Activated B cell treated with CpG ODN at 0.5 μM for 24 hours (primary cell): ENCODE measurements around the gene LAMA5. TPM values are rescaled to one million over a fixed set of nuclear protein-coding genes. Genes with fewer than 3 reads are reported as not detected.

Experiments
- ATAC-seq: fragments of 200-7000 bp; cut with Tn5 transposase; one replicate; pipeline ENCODE4 v1.10.0; 2021; ENCODE audit warnings: low read depth, mild to moderate bottlenecking, moderate library complexity
- CTCF ChIA-PET: fragments of 350-600 bp; sonication (Branson Sonifier 250); formaldehyde crosslinking; loops from one replicate; lab custom pipeline; 2021; ENCODE audit warnings: antibody characterized with exemption; lab: Charles Lee
- POLR2A ChIA-PET: fragments of 350-600 bp; sonication (Branson Sonifier 250); formaldehyde crosslinking; loops from one replicate; lab custom pipeline; 2021; ENCODE audit warnings: antibody characterized with exemption; lab: Charles Lee
- DNase-seq: peaks from one replicate; pipeline ENCODE4 v3.0.0; 2022
- H3K27ac Mint-ChIP-seq: one replicate; pipeline ENCODE4 v1.8.0; 2020; ENCODE audit warnings: mixed read lengths
- H3K27me3 Mint-ChIP-seq: one replicate; pipeline ENCODE4 v1.8.0; 2021; ENCODE audit warnings: mixed read lengths
- H3K36me3 Mint-ChIP-seq: one replicate; pipeline ENCODE4 v1.8.0; 2021; ENCODE audit warnings: low read depth, mixed read lengths
- H3K4me1 Mint-ChIP-seq: one replicate; pipeline ENCODE4 v1.8.0; 2021; ENCODE audit warnings: mixed read lengths
- H3K4me3 Mint-ChIP-seq: one replicate; pipeline ENCODE4 v1.8.0; 2020; ENCODE audit warnings: mild to moderate bottlenecking, mixed read lengths
- H3K9me3 Mint-ChIP-seq: one replicate; pipeline ENCODE4 v1.8.0; 2020; ENCODE audit warnings: mixed read lengths
- CTCF ChIP-seq: fragments of 200-600 bp; IDR thresholded peaks from one replicate; pipeline ENCODE4 v1.8.0; 2022; ENCODE audit warnings: antibody characterized with exemption, mild to moderate bottlenecking
- intact Hi-C: fragments of 100-400 bp; cut with micrococcal nuclease; formaldehyde crosslinking; loops from one replicate; pipeline ENCODE4 v1.15.1; 2024
- total RNA-seq: library from RNA; stranded (reverse); gene quantifications from 2 replicates; pipeline ENCODE4 v1.2.3, GENCODE V29; 2022

LAMA5 gene
- total RNA-seq, 1 donor from 2014 or later: 24.8 TPM

GRCh38 chr20:62338294-62338620, 28.9 kb downstream of the LAMA5 start:
- POLR2A ChIA-PET: interaction anchor here (0.6 to 3.5 kb wide), 5 partner anchors 30 to 615 kb away, joined by 3 to 21 read pairs (median 5); partner anchors contain the start of genes ADRM1, LAMA5 and LSM14B
- TF ChIP-seq CTCF: no peak
- DNase-seq: no peak
- ATAC-seq: no peak
- Mint-ChIP-seq H3K36me3 (no peaks in the 10 kb centered on the region), H3K27me3 (no peaks in the 10 kb centered on the region), H3K4me3 (peak overlapping the region; percentile 56), H3K9me3 (no peaks in the 10 kb centered on the region), H3K4me1 (peaks cover 54% of the 10 kb centered on the region), H3K27ac (peak overlapping the region; percentile 92)
- intact Hi-C loops: loop anchor here (2.0 kb wide), 1 partner anchor 69 kb away; the partner anchor contains the start of gene CABLES2
- CTCF ChIA-PET: no interaction called here

GRCh38 chr20:62337558-62338293, 29.4 kb downstream of the LAMA5 start:
- CTCF ChIA-PET: interaction anchor here (0.7 kb wide), 1 partner anchor 35 kb away, joined by 3 read pairs; the partner anchor contains the start of gene ADRM1
- intact Hi-C loops: loop anchor here (1.0 to 2.0 kb wide), 2 partner anchors 16 to 69 kb away; partner anchors contain the start of gene CABLES2
- Mint-ChIP-seq H3K4me3 (peak overlapping the region; percentile 56), H3K9me3 (no peaks in the 10 kb centered on the region), H3K27ac (peak overlapping the region; percentile 92), H3K4me1 (peaks cover 54% of the 10 kb centered on the region), H3K27me3 (no peaks in the 10 kb centered on the region), H3K36me3 (no peaks in the 10 kb centered on the region)
- TF ChIP-seq CTCF: no peak
- ATAC-seq: peak; percentile 72
- POLR2A ChIA-PET: interaction anchor here (0.6 to 3.5 kb wide), 6 partner anchors 9 to 321 kb away, joined by 3 to 21 read pairs (median 4); partner anchors contain the start of genes ADRM1, LAMA5 and LSM14B
- DNase-seq: peak; percentile 50

GRCh38 chr20:62336775-62337557, 30.1 kb downstream of the LAMA5 start:
- no peak for TF ChIP-seq CTCF
- ChIA-PET CTCF (interaction anchor here (0.7 kb wide), 1 partner anchor 34 kb away, joined by 3 read pairs; the partner anchor contains the start of gene ADRM1), POLR2A (interaction anchor here (0.8 to 3.5 kb wide), 4 partner anchors 9 to 215 kb away, joined by 3 to 21 read pairs (median 3); partner anchors contain the start of genes ADRM1, LAMA5 and LSM14B)
- Mint-ChIP-seq H3K4me1 (peaks cover 54% of the 10 kb centered on the region), H3K9me3 (no peaks in the 10 kb centered on the region), H3K27ac (peak overlapping the region; percentile 92), H3K27me3 (no peaks in the 10 kb centered on the region), H3K4me3 (peak overlapping the region; percentile 56), H3K36me3 (peaks cover under 1% of the 10 kb centered on the region)
- DNase-seq (no peak), ATAC-seq (peak; percentile 35)
- intact Hi-C loops: loop anchor here (1.0 kb wide), 1 partner anchor 16 kb away; no protein-coding TSS in a partner anchor

GRCh38 chr20:62336329-62336728, 30.8 kb downstream of the LAMA5 start:
- intact Hi-C loops: no loop called here

More at GRCh38 chr20:62336329-62336728, 30.8 kb downstream of the LAMA5 start:
- H3K9me3 Mint-ChIP-seq: no peaks in the 10 kb centered on the region
- peak overlapping the region; percentile 50 for H3K27ac Mint-ChIP-seq
- ATAC-seq (no peak), DNase-seq (no peak)
- H3K4me3 Mint-ChIP-seq: no peak overlapping the region
- CTCF ChIA-PET: no interaction called here
- H3K27me3 Mint-ChIP-seq: no peaks in the 10 kb centered on the region
- POLR2A ChIA-PET: no interaction called here
- H3K4me1 Mint-ChIP-seq: peaks cover 54% of the 10 kb centered on the region
- H3K36me3 Mint-ChIP-seq: peaks cover 5% of the 10 kb centered on the region
- TF ChIP-seq CTCF: no peak
